Endothelial cell (in vitro differentiated cells): ENCODE measurements around the gene FABP1. TPM values are rescaled to one million over a fixed set of nuclear protein-coding genes. Genes with fewer than 3 reads are reported as not detected.

Experiments
- DNase-seq: peaks from one replicate; pipeline ENCODE4 v3.0.0; 2021; ENCODE audit warnings: low spot score
- H3K27ac Mint-ChIP-seq: one replicate; pipeline ENCODE4 v1.8.0; 2021; ENCODE audit warnings: mixed read lengths, inconsistent platforms; ENCODE audit not compliant: unreplicated experiment
- H3K27me3 Mint-ChIP-seq: one replicate; pipeline ENCODE4 v1.8.0; 2021; ENCODE audit warnings: mild to moderate bottlenecking, moderate library complexity, mixed read lengths, inconsistent platforms; ENCODE audit not compliant: unreplicated experiment
- H3K36me3 Mint-ChIP-seq: one replicate; pipeline ENCODE4 v1.8.0; 2021; ENCODE audit warnings: mild to moderate bottlenecking, low read depth, mixed read lengths, inconsistent platforms; ENCODE audit not compliant: unreplicated experiment
- H3K4me1 Mint-ChIP-seq: one replicate; pipeline ENCODE4 v1.8.0; 2021; ENCODE audit warnings: mild to moderate bottlenecking, mixed read lengths, inconsistent platforms; ENCODE audit not compliant: unreplicated experiment
- H3K4me3 Mint-ChIP-seq: one replicate; pipeline ENCODE4 v1.8.0; 2021; ENCODE audit warnings: mild to moderate bottlenecking, mixed read lengths, inconsistent platforms; ENCODE audit not compliant: unreplicated experiment
- H3K9me3 Mint-ChIP-seq: one replicate; pipeline ENCODE4 v1.8.0; 2021; ENCODE audit warnings: mixed read lengths, inconsistent platforms; ENCODE audit not compliant: unreplicated experiment
- CTCF ChIP-seq: fragments of 200-600 bp; sonication (generic); IDR thresholded peaks from one replicate; pipeline ENCODE4 v1.5.0; 2021; ENCODE audit warnings: antibody characterized with exemption; ENCODE audit not compliant: unreplicated experiment
- total RNA-seq: library from RNA; stranded (reverse); fragmentation: NEBNext Ultra II Directional; extraction: Animal tissue kit (Norgen Biotek cat#: 25700); gene quantifications from one replicate; pipeline ENCODE4 v1.2.1, GENCODE V29; 2021; ENCODE audit not compliant: unreplicated experiment

FABP1 gene
- total RNA-seq, 1 donor from 2014 or later: not detected

DNA sequence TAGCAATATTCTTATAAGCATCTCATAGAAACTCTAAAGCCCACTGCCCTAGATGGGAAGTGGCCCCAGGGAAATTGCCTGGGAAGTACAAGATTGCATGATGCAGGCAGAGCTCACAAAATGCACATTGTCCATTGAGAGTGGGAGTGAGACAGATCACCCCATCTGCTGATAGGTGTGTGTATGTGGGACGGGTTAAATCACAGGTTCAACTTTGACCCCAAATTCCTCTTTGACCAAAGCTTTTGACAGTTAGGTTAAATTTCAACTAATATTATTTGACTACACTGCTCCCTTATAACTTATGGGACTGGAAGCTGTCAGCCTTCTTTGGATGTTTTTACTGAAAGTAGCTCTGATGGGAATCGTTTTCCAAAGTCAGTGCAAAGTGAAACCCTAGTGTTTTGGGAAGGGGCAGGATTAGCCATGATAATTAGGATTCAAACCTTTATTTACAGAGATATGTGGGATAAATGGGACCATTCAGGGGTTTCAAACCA lies 11.4 kb upstream of the FABP1 start:
- Mint-ChIP-seq H3K36me3 (no peaks in the 10 kb centered on the region), H3K27me3 (peaks cover 2% of the 10 kb centered on the region), H3K4me3 (no peak overlapping the region), H3K27ac (no peak overlapping the region), H3K4me1 (no peaks in the 10 kb centered on the region), H3K9me3 (no peaks in the 10 kb centered on the region)
- no peak for TF ChIP-seq CTCF
- DNase-seq: no peak

DNA sequence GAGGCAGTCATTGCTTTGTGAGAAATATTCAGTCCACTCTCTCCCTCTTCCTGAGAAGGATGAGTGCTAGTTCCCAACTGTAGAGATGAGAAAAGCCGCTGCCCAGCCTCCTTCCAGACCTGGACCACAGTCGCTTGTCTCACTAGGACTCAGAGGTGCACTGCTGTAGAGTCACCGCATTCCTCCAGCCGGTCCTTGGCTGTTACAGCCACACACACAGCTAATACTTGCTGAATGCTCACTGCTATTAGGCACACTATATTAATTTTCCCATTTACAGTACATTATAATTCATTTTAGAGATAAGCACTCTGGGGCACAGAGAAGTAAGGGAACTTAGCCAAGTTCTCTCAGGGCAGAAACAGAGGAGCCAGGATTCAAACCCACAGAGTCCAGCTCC lies 10.0 kb upstream of the FABP1 start:
- no peak overlapping the region for H3K4me3 Mint-ChIP-seq
- no peaks in the 10 kb centered on the region for H3K9me3 Mint-ChIP-seq
- no peak for DNase-seq
- H3K4me1 Mint-ChIP-seq: no peaks in the 10 kb centered on the region
- no peaks in the 10 kb centered on the region for H3K36me3 Mint-ChIP-seq
- no peak for TF ChIP-seq CTCF
- no peak overlapping the region for H3K27ac Mint-ChIP-seq
- no peaks in the 10 kb centered on the region for H3K27me3 Mint-ChIP-seq

DNA sequence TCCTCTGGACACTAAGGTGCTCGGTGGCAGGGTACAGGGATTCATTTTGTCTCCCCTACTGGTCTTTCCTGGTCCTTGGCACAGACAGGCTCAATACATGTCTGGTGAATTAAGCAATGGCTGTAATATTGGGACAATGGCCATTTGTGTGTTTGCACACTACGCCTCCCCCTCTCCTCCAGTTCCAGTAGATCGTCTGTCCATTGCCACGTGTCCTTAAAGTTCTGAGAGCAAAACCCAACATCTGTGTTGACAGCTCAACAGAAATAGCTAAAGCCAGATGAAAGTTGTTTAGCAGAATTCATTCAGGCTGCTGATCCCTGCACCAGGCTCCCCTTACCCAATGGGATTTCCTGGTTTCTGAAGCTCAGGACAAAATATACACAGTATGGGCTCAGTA lies 9.0 kb upstream of the FABP1 start:
- Mint-ChIP-seq H3K36me3 (no peaks in the 10 kb centered on the region), H3K27me3 (no peaks in the 10 kb centered on the region), H3K9me3 (no peaks in the 10 kb centered on the region), H3K4me3 (no peak overlapping the region), H3K4me1 (no peaks in the 10 kb centered on the region), H3K27ac (no peak overlapping the region)
- no peak for TF ChIP-seq CTCF
- no peak for DNase-seq

GRCh38 chr2:88133875-88134274 lies 6.0 kb upstream of the FABP1 start:
- DNase-seq: no peak
- Mint-ChIP-seq H3K36me3 (no peaks in the 10 kb centered on the region), H3K4me3 (no peak overlapping the region), H3K27me3 (peaks cover 3% of the 10 kb centered on the region), H3K27ac (no peak overlapping the region), H3K4me1 (no peaks in the 10 kb centered on the region), H3K9me3 (no peaks in the 10 kb centered on the region)
- TF ChIP-seq CTCF: no peak

- no peak overlapping the region for H3K27ac Mint-ChIP-seq
These were observed 4.1 kb upstream of the FABP1 start for GRCh38 chr2:88131999-88132368.

More at GRCh38 chr2:88131999-88132368, 4.1 kb upstream of the FABP1 start:
- DNase-seq: no peak
- TF ChIP-seq CTCF: no peak
- Mint-ChIP-seq H3K4me1 (no peaks in the 10 kb centered on the region), H3K9me3 (no peaks in the 10 kb centered on the region), H3K27me3 (peaks cover 7% of the 10 kb centered on the region), H3K36me3 (no peaks in the 10 kb centered on the region), H3K4me3 (no peak overlapping the region)
